A673 (cell line): ENCODE measurements around the gene ZMYND8. TPM values are rescaled to one million over a fixed set of nuclear protein-coding genes. Genes with fewer than 3 reads are reported as not detected.

Experiments used
- BruUV-seq: library from RNA; stranded (reverse); fragments of 400-500 nt; replicated peaks from 2 replicates; lab custom pipeline; 2021; lab: Mats Ljungman, UMichigan
- CTCF ChIA-PET: fragments of 300-600 bp; sonication (Branson Sonifier 250); formaldehyde crosslinking; loops from one replicate; lab custom pipeline; 2022; ENCODE audit warnings: antibody characterized with exemption; lab: Charles Lee
- POLR2A ChIA-PET: fragments of 300-600 bp; sonication (Branson Sonifier 250); formaldehyde crosslinking; loops from one replicate; lab custom pipeline; 2022; ENCODE audit warnings: antibody characterized with exemption; ENCODE audit not compliant: low non-redundant PET; lab: Charles Lee
- DNase-seq: peaks from one replicate; pipeline ENCODE4 v3.0.0-alpha.2; 2015; ENCODE audit warnings: low spot score
- H3K27ac ChIP-seq: fragments of 200-600 bp; sonication (generic); 2 replicates; pipeline ENCODE4 v1.5.1; 2016; ENCODE audit warnings: mixed run types, low read depth, mild to moderate bottlenecking, mixed read lengths, antibody characterized with exemption, low read length; ENCODE audit not compliant: poor library complexity, severe bottlenecking
- H3K27me3 ChIP-seq: fragments of 200-600 bp; sonication (generic); replicated peaks from 2 replicates; pipeline ENCODE4 v1.6.1; 2017; ENCODE audit warnings: mixed run types, low read depth, mild to moderate bottlenecking, mixed read lengths, antibody characterized with exemption, low read length; ENCODE audit not compliant: insufficient read depth, poor library complexity
- H3K36me3 ChIP-seq: fragments of 200-600 bp; sonication (generic); 2 replicates; pipeline ENCODE4 v1.6.1; 2016; ENCODE audit warnings: mixed run types, mild to moderate bottlenecking, mixed read lengths, antibody characterized with exemption, low read length; ENCODE audit not compliant: insufficient read depth, poor library complexity, severe bottlenecking
- H3K4me1 ChIP-seq: fragments of 200-600 bp; sonication (generic); 2 replicates; pipeline ENCODE4 v1.6.1; 2017; ENCODE audit warnings: mixed run types, mild to moderate bottlenecking, mixed read lengths, antibody characterized with exemption, low read length; ENCODE audit not compliant: insufficient read depth, poor library complexity, severe bottlenecking
- H3K4me3 ChIP-seq: fragments of 200-600 bp; sonication (generic); 2 replicates; pipeline ENCODE4 v1.5.1; 2016; ENCODE audit warnings: low read depth, mixed run types, mild to moderate bottlenecking, mixed read lengths, low read length; ENCODE audit not compliant: poor library complexity, severe bottlenecking
- H3K9me3 ChIP-seq: fragments of 200-600 bp; sonication (generic); 2 replicates; pipeline ENCODE4 v1.6.1; 2016; ENCODE audit warnings: mixed run types, low read depth, mild to moderate bottlenecking, mixed read lengths, antibody characterized with exemption, low read length; ENCODE audit not compliant: poor library complexity, severe bottlenecking
- CTCF ChIP-seq: fragments of 300-800, 200-600 bp; sonication (generic); conservative IDR thresholded peaks from 2 replicates; pipeline ENCODE4 v1.5.1; 2017; ENCODE audit warnings: low read depth, mild to moderate bottlenecking, antibody characterized with exemption, low read length, moderate library complexity, mixed read lengths
- EZH2 ChIP-seq: fragments of 200-600 bp; sonication (generic); IDR thresholded peaks from 2 replicates; pipeline ENCODE4 v1.6.1; 2017; ENCODE audit warnings: borderline replicate concordance, low read depth, mild to moderate bottlenecking, mixed read lengths, antibody characterized with exemption, low read length; ENCODE audit not compliant: poor library complexity, severe bottlenecking
- intact Hi-C: fragments of 100-400 bp; cut with micrococcal nuclease; formaldehyde crosslinking; loops from one replicate; pipeline ENCODE4 v1.10.0; 2022; ENCODE audit not compliant: unreplicated experiment
- total RNA-seq: library from RNA; stranded (reverse); gene quantifications from 2 replicates; pipeline ENCODE4 v1.2.3, GENCODE V29; 2021

The ZMYND8 gene
- total RNA-seq, 1 experiment from 2014 or later = 31.3 TPM

DNA sequence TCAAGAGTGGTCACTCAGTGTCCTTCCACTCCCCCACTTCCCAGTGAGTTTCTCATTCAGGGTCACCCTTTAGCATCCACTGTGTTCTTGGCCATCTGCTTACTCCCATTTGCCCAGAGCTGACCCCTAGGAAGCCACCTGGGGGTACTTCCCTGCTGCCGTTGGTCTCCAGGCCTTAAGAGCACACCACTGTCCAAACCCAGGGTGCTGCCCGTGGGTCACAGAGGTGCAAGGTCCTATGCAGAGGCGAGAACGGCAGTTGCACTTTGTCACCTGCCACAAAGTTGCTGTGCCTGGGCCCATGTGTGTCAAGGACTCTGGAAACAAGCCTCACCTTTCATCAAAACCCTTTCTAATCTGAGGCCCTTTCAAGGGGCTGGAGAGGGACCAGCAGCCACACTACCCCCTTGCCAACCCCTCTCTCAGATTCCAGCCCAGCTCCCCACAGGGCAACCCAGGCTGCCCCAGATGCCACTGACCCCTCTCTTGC, 191.1 kb downstream of the ZMYND8 start:
- Histone ChIP-seq H3K4me1 (no peaks in the 10 kb centered on the region), H3K4me3 (no peak overlapping the region), H3K9me3 (no peaks in the 10 kb centered on the region), H3K27ac (no peak overlapping the region), H3K36me3 (no peaks in the 10 kb centered on the region), H3K27me3 (no peaks in the 10 kb centered on the region)
- POLR2A ChIA-PET = no interaction called here
- intact Hi-C loops = no loop called here
- CTCF ChIA-PET = no interaction called here
- no peak for TF ChIP-seq CTCF
- TF ChIP-seq EZH2 = no peak
- no peak for DNase-seq
- no TSS peak for BruUV-seq

DNA sequence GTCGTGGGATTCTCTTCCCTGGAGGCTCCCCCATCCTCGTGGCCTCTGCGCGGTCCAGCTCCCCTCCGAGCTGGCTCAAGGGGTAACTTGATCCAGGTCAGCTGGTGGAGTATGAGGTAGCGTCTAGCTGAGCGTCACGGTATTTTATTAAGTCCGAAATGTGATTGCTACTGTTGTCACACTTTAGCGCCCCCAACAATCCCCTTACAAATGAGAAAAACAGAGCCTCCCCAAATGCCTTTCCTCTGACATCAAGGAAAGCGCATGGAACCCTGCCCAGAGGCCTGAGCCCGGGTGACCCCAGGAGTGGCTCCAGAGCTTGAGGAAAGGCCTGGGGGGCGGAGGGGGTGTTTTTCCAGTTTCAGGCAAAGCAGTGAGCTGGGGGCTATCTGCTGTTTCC, 192.4 kb downstream of the ZMYND8 start:
- intact Hi-C loops = no loop called here
- no peaks in the 10 kb centered on the region for H3K27me3 ChIP-seq
- BruUV-seq = no TSS peak
- TF ChIP-seq EZH2 (no peak), CTCF (no peak)
- ChIA-PET CTCF (interaction anchor here (0.6 kb wide), 1 partner anchor 916 kb away, joined by 3 read pairs; no protein-coding TSS in a partner anchor), POLR2A (no interaction called here)
- no peaks in the 10 kb centered on the region for H3K9me3 ChIP-seq
- no peaks in the 10 kb centered on the region for H3K36me3 ChIP-seq
- H3K4me1 ChIP-seq = no peaks in the 10 kb centered on the region
- no peak overlapping the region for H3K27ac ChIP-seq
- no peak for DNase-seq
- H3K4me3 ChIP-seq = no peak overlapping the region

DNA sequence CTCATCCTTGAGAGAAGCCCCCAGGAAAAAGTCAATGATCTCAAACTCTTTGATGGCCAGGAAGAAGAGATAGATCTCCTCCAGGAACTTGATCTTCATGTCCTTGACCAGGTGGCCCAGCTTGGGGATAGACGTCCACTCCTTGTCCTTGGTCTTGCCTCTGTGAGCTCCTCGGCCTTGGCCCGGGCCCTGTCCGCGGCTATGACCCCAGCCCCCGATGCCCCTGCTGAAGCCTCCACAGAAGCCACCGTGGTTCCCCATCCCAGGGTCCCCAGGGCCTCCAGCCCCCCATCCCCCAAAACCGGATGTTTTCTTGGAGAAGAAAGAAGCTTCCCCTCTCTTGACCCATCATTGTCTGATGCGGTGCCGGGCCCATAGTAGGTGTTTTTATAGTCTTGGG, 195.1 kb downstream of the ZMYND8 start:
- H3K4me3 ChIP-seq = no peak overlapping the region
- TF ChIP-seq CTCF (no peak), EZH2 (no peak)
- intact Hi-C loops = no loop called here
- BruUV-seq = no TSS peak
- no peaks in the 10 kb centered on the region for H3K36me3 ChIP-seq
- ChIA-PET POLR2A (no interaction called here), CTCF (no interaction called here)
- no peaks in the 10 kb centered on the region for H3K9me3 ChIP-seq
- no peak for DNase-seq
- H3K27ac ChIP-seq = no peak overlapping the region
- no peaks in the 10 kb centered on the region for H3K27me3 ChIP-seq
- no peaks in the 10 kb centered on the region for H3K4me1 ChIP-seq
